PC-3 (cell line): ENCODE measurements around the gene CCDC141. TPM values are rescaled to one million over a fixed set of nuclear protein-coding genes. Genes with fewer than 3 reads are reported as not detected.

ENCODE experiments used
- ATAC-seq: fragments of 200-7000 bp; cut with Tn5 transposase; 2 replicates; pipeline ENCODE4 v1.9.1; 2020; ENCODE audit warnings: mild to moderate bottlenecking, moderate library complexity
- BruUV-seq: library from RNA; stranded (reverse); fragments of 400-500 nt; replicated peaks from 2 replicates; lab custom pipeline; 2021; lab: Mats Ljungman, UMichigan
- CTCF ChIA-PET: fragments of 300-600 bp; sonication (Branson Sonifier 250); formaldehyde crosslinking; loops from one replicate; lab custom pipeline; 2022; ENCODE audit warnings: antibody characterized with exemption; lab: Charles Lee
- POLR2A ChIA-PET: fragments of 300-600 bp; sonication (Branson Sonifier 250); formaldehyde crosslinking; loops from one replicate; lab custom pipeline; 2022; ENCODE audit warnings: antibody characterized with exemption; ENCODE audit not compliant: unreplicated experiment; lab: Charles Lee
- DNase-seq: peaks from one replicate; pipeline ENCODE4 v3.0.0-alpha.2; 2015
- H2AFZ ChIP-seq: fragments of 300-600 bp; sonication (generic); 2 replicates; pipeline ENCODE4 v1.6.0; 2016; ENCODE audit warnings: antibody characterized with exemption, low read length
- H3F3A ChIP-seq: fragments of 300-600 bp; sonication (generic); one replicate; pipeline ENCODE4 v1.6.0; 2017; ENCODE audit warnings: antibody characterized with exemption, low read length, control low read depth, mild to moderate bottlenecking; ENCODE audit not compliant: unreplicated experiment
- H3K27ac ChIP-seq: fragments of 300-600 bp; sonication (generic); 2 replicates; pipeline ENCODE4 v1.5.1; 2016; ENCODE audit warnings: mild to moderate bottlenecking, low read length
- H3K27me3 ChIP-seq: fragments of 300-600 bp; sonication (generic); 2 replicates; pipeline ENCODE4 v1.6.1; 2016; ENCODE audit warnings: low read length, mixed read lengths
- H3K36me3 ChIP-seq: fragments of 300-600 bp; sonication (generic); 2 replicates; pipeline ENCODE4 v1.6.1; 2016; ENCODE audit warnings: low read depth, mixed run types, low read length, mixed read lengths
- H3K4me1 ChIP-seq: fragments of 300-600 bp; sonication (generic); 2 replicates; pipeline ENCODE4 v1.5.1; 2016; ENCODE audit warnings: low read length; ENCODE audit not compliant: insufficient read depth
- H3K4me2 ChIP-seq: fragments of 300-600 bp; sonication (generic); 2 replicates; pipeline ENCODE4 v1.6.0; 2016; ENCODE audit warnings: low read length
- H3K4me3 ChIP-seq: fragments of 300-600 bp; sonication (generic); 2 replicates; pipeline ENCODE4 v1.5.1; 2016; ENCODE audit warnings: mild to moderate bottlenecking, low read length, mixed read lengths
- H3K79me2 ChIP-seq: fragments of 300-600 bp; sonication (generic); 2 replicates; pipeline ENCODE4 v1.6.1; 2017; ENCODE audit warnings: low read length, mixed read lengths
- H3K9ac ChIP-seq: fragments of 300-600 bp; sonication (generic); 2 replicates; pipeline ENCODE4 v1.6.0; 2016; ENCODE audit warnings: mild to moderate bottlenecking, low read length
- H3K9me2 ChIP-seq: fragments of 300-600 bp; sonication (generic); replicated peaks from 2 replicates; pipeline ENCODE4 v1.6.1; 2016; ENCODE audit warnings: mixed run types, low read length, mixed read lengths
- H3K9me3 ChIP-seq: fragments of 300-600 bp; sonication (generic); 2 replicates; pipeline ENCODE4 v1.6.1; 2016; ENCODE audit warnings: low read length, mixed read lengths
- H4K20me1 ChIP-seq: fragments of 300-600 bp; sonication (generic); 2 replicates; pipeline ENCODE4 v1.6.1; 2016; ENCODE audit warnings: low read length, mixed read lengths
- EZH2 ChIP-seq: fragments of 300-600 bp; sonication (generic); IDR thresholded peaks from one replicate; pipeline ENCODE4 v1.6.1; 2017; ENCODE audit warnings: antibody characterized with exemption, mild to moderate bottlenecking, low read length; ENCODE audit not compliant: unreplicated experiment
- EZH2phosphoT487 ChIP-seq: fragments of 300-600 bp; sonication (generic); IDR thresholded peaks from 2 replicates; pipeline ENCODE4 v1.6.1; 2018; ENCODE audit warnings: mild to moderate bottlenecking, antibody characterized with exemption, low read length, borderline replicate concordance
- intact Hi-C: fragments of 100-400 bp; cut with micrococcal nuclease; formaldehyde crosslinking; loops from 2 replicates; pipeline ENCODE4 v1.9.0; 2023
- total RNA-seq: library from RNA; depleted of rRNA; stranded (reverse); fragments of >200 nt; gene quantifications from 2 replicates; pipeline ENCODE4 v1.2.3, GENCODE V29; 2014
- TF ChIP-seq, protein P1 (sequence below): fragments of 300-600 bp; sonication (generic); conservative IDR thresholded peaks from 2 replicates; pipeline ENCODE4 v1.5.1; 2017; ENCODE audit warnings: antibody characterized with exemption, low read depth, mild to moderate bottlenecking, low read length

The CCDC141 gene
- total RNA-seq, 1 experiment from 2014 or later, result 1.1 TPM

DNA sequence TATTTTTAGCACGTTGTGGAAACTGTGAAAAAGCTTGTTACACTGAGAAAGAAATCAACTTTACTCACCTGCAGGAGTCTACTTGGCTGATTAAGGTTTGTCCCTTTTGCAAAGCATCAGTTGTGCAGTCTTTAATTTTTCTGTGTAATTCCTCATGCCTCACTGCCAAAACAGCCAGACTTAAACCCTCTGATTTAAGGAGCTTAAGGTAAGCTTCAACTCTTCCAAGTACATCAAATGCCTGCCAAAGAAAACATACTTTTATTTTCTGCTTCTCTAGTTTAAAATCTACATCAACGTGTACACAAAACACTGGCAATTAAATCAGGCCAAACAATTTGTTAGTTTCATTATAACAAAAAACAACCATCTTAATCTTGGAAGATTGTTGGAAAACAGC is 144.7 kb downstream of the CCDC141 start:
- H4K20me1 ChIP-seq, result no peaks in the 10 kb centered on the region
- ChIA-PET POLR2A (no interaction called here), CTCF (no interaction called here)
- no peak for TF ChIP-seq EZH2
- TF ChIP-seq, protein P1, sequence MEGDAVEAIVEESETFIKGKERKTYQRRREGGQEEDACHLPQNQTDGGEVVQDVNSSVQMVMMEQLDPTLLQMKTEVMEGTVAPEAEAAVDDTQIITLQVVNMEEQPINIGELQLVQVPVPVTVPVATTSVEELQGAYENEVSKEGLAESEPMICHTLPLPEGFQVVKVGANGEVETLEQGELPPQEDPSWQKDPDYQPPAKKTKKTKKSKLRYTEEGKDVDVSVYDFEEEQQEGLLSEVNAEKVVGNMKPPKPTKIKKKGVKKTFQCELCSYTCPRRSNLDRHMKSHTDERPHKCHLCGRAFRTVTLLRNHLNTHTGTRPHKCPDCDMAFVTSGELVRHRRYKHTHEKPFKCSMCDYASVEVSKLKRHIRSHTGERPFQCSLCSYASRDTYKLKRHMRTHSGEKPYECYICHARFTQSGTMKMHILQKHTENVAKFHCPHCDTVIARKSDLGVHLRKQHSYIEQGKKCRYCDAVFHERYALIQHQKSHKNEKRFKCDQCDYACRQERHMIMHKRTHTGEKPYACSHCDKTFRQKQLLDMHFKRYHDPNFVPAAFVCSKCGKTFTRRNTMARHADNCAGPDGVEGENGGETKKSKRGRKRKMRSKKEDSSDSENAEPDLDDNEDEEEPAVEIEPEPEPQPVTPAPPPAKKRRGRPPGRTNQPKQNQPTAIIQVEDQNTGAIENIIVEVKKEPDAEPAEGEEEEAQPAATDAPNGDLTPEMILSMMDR, result no peak
- TF ChIP-seq EZH2phosphoT487, result no peak
- no peaks in the 10 kb centered on the region for H3K36me3 ChIP-seq
- H2AFZ ChIP-seq, result no peak overlapping the region
- H3F3A ChIP-seq, result no peaks in the 10 kb centered on the region
- H3K9ac ChIP-seq, result no peak overlapping the region
- no peak for DNase-seq
- no peak overlapping the region for H3K27ac ChIP-seq
- no TSS peak for BruUV-seq
- H3K9me3 ChIP-seq, result no peaks in the 10 kb centered on the region
- intact Hi-C loops, result no loop called here
- H3K4me2 ChIP-seq, result no peak overlapping the region
- peaks cover 17% of the 10 kb centered on the region for H3K4me1 ChIP-seq
- no peak overlapping the region for H3K4me3 ChIP-seq
- H3K27me3 ChIP-seq, result no peaks in the 10 kb centered on the region
- no peaks in the 10 kb centered on the region for H3K9me2 ChIP-seq
- no peaks in the 10 kb centered on the region for H3K79me2 ChIP-seq
- ATAC-seq, result no peak

GRCh38 chr2:178899656-178900055 is 150.3 kb downstream of the CCDC141 start:
- ChIA-PET CTCF (no interaction called here), POLR2A (no interaction called here)
- H3K9ac ChIP-seq, result no peak overlapping the region
- no peaks in the 10 kb centered on the region for H3K9me2 ChIP-seq
- H3K4me3 ChIP-seq, result no peak overlapping the region
- no peaks in the 10 kb centered on the region for H3F3A ChIP-seq
- DNase-seq, result peak; percentile 44
- intact Hi-C loops, result no loop called here
- no peak overlapping the region for H3K27ac ChIP-seq
- H3K4me1 ChIP-seq, result peaks cover 6% of the 10 kb centered on the region
- no peak overlapping the region for H2AFZ ChIP-seq
- no peaks in the 10 kb centered on the region for H3K79me2 ChIP-seq
- no peaks in the 10 kb centered on the region for H3K9me3 ChIP-seq
- H4K20me1 ChIP-seq, result no peaks in the 10 kb centered on the region
- H3K36me3 ChIP-seq, result no peaks in the 10 kb centered on the region
- no peak overlapping the region for H3K4me2 ChIP-seq
- H3K27me3 ChIP-seq, result no peaks in the 10 kb centered on the region
- peak; percentile 67 for ATAC-seq
- BruUV-seq, result no TSS peak
- TF ChIP-seq EZH2phosphoT487, result no peak
- no peak for TF ChIP-seq EZH2
- TF ChIP-seq, protein P1, result no peak

- Histone ChIP-seq H3K9me3 (no peaks in the 10 kb centered on the region), H3K27me3 (no peaks in the 10 kb centered on the region), H3K36me3 (no peaks in the 10 kb centered on the region), H3K4me2 (no peak overlapping the region), H3K4me1 (peaks cover 8% of the 10 kb centered on the region), H3K9me2 (no peaks in the 10 kb centered on the region), H3F3A (no peaks in the 10 kb centered on the region), H2AFZ (no peak overlapping the region), H3K9ac (no peak overlapping the region), H3K4me3 (no peak overlapping the region), H3K27ac (no peak overlapping the region), H4K20me1 (no peaks in the 10 kb centered on the region), H3K79me2 (no peaks in the 10 kb centered on the region)
- TF ChIP-seq EZH2 (no peak), EZH2phosphoT487 (no peak)
- TF ChIP-seq, protein P1, result no peak
- DNase-seq, result no peak
- intact Hi-C loops, result no loop called here
- CTCF ChIA-PET, result interaction anchor here (0.6 kb wide), 1 partner anchor 233 kb away, joined by 3 read pairs; no protein-coding TSS in a partner anchor
- BruUV-seq, result no TSS peak
- no peak for ATAC-seq
- POLR2A ChIA-PET, result no interaction called here
Measured at GRCh38 chr2:178895872-178896271, 154.1 kb downstream of the CCDC141 start.
